NCI-H2171 (cell line): Measurements from ENCODE around the gene HOXD8.

Experiments used
- DNase-seq: peaks from one replicate; lab custom pipeline; 2025; lab: John Stamatoyannopoulos, UW

The HOXD8 gene

GRCh38 chr2:176160986-176161824 is 31.7 kb downstream of the HOXD8 start:
- DNase-seq = no peak

- no peak for DNase-seq
These were observed 32.5 kb downstream of the HOXD8 start for GRCh38 chr2:176161825-176162626.

GRCh38 chr2:176162911-176163671 is 33.6 kb downstream of the HOXD8 start:
- no peak for DNase-seq

- DNase-seq = no peak
These were observed 34.2 kb downstream of the HOXD8 start for GRCh38 chr2:176163672-176164056.

GRCh38 chr2:176164201-176164600 is 34.7 kb downstream of the HOXD8 start:
- DNase-seq = no peak

GRCh38 chr2:176164611-176165369 is 35.3 kb downstream of the HOXD8 start:
- DNase-seq = no peak

GRCh38 chr2:176165370-176166050 is 36.0 kb downstream of the HOXD8 start:
- DNase-seq = no peak

- DNase-seq = no peak
These were observed 36.8 kb downstream of the HOXD8 start for GRCh38 chr2:176166272-176166671.

- no peak for DNase-seq
These were observed 37.9 kb downstream of the HOXD8 start for GRCh38 chr2:176167398-176167797.

- DNase-seq = no peak
These were observed 39.7 kb downstream of the HOXD8 start for GRCh38 chr2:176169181-176169580.

- DNase-seq = no peak
These were observed 40.2 kb downstream of the HOXD8 start for GRCh38 chr2:176169711-176170110.

GRCh38 chr2:176170602-176171305 is 41.2 kb downstream of the HOXD8 start:
- DNase-seq = no peak

GRCh38 chr2:176171351-176172006 is 42.0 kb downstream of the HOXD8 start:
- no peak for DNase-seq

GRCh38 chr2:176172007-176172894 is 42.7 kb downstream of the HOXD8 start:
- DNase-seq = no peak

- no peak for DNase-seq
These were observed 43.5 kb downstream of the HOXD8 start for GRCh38 chr2:176172895-176173566.

- DNase-seq = no peak
These were observed 44.3 kb downstream of the HOXD8 start for GRCh38 chr2:176173567-176174381.

GRCh38 chr2:176174382-176174823 is 44.9 kb downstream of the HOXD8 start:
- DNase-seq = no peak
